GM19372 (cell line): ENCODE data around the gene DNASE1L2.
A peak's percentile ranks its signal among the peaks of the same experiment; 100 is the strongest.
"Not testable (repeated sequence)": the region's sequence is repeated elsewhere in the genome, so short reads cannot be mapped to it uniquely, and the experiment has no call there.

Experiments used
- ATAC-seq: cut with Tn5 transposase; IDR thresholded peaks from one replicate; pipeline ENCODE4 v1.9.1; 2021; ENCODE audit warnings: mild to moderate bottlenecking, low read depth, moderate library complexity; ENCODE audit not compliant: unreplicated experiment

The DNASE1L2 gene

DNA sequence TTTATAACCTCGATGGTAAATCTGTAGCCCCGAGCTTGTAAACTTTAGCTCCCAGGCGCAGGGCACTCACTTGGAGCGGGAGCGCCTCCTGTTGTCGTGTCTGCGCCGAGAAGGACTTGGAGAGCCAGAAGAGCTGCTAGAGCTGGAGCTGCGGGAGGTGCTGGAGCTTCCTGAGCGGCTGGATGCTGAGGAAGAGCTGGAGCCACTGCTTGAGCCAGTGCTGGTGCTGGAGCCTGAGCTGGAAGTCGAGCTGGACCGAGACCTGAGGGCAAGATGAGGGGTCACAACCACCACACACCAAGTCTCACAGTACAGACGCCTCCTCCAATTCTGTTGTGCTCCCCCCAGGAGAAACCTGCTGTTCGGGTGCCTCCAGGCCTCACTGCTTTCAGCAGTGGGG lies 26.8 kb downstream of the DNASE1L2 start:
- ATAC-seq, result not testable (repeated sequence)

DNA sequence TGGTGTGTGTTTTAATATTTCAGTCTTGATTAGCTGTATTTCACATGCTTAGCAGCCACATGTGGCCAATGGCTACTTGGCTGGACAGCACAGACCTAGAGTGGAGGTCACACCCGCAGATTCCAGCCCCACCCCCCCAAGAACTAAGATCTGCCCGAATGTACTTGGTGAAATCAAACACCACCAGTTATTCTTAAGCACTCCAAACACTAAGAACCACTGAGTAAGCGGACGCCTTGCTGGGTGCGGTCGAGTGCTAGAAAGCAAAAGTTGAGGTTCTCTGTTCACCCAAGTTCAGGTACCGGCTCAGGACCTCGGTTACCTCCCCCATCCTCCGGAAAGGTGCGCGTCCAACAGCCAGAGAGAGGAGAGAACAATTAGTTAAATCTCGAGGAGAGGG lies 30.6 kb downstream of the DNASE1L2 start:
- ATAC-seq, result not testable (repeated sequence)

DNA sequence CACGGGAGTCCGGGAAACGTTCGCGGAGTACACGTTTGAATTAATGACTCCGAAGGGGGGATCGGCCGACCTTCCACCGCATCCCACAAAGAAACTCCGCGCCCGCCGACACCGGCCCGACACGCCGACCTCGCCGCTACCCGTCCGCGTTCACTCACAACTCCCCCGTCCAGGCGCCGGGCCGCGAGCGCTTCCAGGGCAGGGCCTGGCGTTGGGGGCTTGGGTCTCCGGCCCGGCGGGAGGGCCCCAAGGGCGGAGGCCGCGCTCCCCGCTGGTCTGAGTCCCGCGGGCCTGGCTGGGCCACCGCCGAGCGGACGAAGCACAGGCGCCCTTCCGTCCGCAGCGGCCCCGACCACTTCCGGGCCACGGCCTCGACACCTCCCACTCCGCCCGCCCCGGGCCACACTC lies 31.3 kb downstream of the DNASE1L2 start:
- ATAC-seq, result peak; percentile 51

DNA sequence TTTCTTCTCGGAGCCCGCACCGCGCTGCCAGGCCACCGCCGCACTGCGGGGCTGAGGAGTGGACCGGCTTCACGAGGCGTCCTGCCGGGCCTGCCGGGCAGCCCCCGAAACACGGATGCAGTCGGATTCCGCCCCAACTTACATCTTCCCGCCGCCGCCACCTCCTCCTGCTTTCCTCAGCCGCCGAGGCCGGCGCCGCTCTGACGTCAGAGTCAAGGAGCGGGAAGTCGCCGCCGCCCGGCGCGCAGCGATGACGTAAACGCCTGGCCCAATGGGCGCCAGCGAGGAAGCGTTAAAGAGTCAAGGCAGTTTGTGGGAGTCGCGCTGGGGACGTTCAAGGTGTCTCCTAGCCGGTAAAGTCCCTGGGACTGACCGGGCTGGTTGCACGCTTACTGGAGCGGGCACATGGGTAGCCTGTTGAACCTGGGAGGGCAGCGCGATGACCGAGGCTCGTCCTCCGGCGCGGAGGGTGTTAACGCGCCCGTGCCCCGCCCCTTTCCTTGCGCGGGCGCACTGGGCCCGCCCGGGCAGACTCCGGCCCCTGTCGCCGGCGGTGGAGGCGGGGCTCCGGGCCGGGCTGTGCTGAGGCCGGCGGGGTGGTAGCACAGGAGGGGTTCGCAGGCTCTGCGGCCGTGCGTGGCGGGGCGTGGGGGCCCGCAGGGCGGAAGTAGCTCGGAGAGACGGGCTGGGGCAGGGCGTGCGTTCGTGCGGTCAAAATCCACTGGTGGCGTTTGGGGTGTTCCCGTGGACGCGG lies 31.8 kb downstream of the DNASE1L2 start, which contains the start of gene RNPS1:
RNPS1 (minus strand) TSS at position 214 of the 754 bp plus-strand sequence. CDS start 3,483 bp downstream, outside the sequence.
- ATAC-seq, result peak; percentile 85

DNA sequence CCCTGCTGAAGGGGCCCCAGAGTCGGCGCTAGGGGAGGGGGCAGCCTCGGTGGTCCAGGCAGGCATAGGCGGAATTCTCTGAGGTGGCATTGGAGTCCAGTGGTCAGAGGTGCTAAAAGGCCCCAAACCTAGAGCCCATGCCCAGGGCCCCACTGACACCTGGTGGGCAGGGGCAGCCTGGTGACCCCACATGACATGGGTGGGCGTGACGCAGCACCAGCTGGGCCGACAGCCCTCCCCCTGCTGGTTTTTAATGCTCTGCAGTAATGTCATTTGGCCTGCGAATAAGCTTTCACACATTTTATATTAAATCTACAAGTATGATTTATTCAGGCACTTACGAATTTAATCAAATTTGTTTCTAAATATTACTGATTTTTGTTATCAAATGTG lies 33.8 kb downstream of the DNASE1L2 start:
- no peak for ATAC-seq

DNA sequence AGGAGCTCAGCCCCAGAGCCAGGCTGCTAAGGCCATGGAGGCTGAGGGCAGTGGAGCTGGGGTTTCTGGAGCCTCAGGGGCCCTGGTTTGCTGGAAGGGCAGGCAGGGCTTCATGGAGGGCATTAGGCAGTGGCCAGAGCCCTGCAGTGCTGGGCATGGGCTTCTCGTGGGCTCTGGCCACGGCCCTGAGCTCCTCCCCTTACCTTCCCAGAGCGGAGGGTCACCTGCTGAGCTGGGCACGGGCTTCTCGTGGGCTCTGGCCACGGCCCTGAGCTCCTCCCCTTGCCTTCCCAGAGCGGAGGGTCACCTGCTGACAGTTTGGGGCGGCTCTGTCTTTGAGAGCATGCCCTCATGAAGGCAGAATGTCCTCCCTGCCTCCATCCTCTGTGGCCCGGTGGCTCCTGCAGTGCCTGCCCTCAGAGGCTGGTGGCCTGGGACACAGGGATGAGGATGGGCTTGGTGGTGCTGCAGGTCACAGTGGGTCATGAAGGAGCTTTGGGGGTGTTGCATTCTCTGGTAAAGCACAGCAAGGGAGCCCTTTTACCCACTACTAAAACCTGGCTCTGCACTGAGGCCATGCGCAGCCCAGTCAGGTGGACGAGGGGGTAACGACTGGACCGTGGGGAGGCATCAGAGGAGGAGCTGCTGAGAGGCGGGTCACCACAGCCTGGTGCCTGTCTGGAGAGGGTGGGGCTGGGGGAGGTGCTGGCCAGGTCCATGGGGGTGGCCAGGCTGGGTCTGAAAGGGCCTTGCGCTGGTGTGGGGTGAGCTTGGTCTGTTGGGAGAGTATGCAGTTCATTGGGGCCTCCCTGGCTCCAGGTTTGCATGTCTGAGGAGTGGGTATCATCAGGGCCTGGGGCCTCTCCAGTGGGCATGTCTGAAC lies 34.6 kb downstream of the DNASE1L2 start:
- ATAC-seq, result no peak

DNA sequence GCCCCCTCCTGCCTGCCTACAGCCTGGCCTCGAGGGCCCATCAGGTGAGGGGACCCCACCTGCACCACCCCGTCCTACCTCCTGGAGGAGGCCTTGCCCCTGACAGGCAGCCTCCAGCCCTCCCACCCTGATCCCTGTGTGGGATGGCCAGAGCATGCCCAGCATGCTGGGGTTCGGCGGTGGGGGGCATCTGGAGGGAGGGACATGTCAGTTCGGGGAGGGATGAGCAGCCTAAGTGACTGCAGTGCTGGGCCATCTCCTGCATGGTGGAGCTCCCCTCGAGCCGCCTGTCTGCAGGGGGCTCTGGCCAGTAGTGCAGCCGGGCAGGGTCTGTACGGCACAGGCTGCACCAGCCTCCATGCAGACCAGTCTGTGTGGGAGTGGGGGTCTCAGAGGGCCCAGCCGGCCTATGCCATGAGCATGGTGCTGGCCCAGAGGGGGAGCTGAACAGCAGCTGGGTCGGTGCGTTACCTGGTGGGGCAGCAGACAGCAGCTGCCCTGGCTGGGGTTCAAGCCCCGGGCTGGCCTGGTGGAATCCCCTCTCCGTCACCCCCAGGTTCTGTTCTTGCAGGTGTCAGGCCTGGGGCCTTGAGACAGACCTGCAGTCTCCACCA lies 35.7 kb downstream of the DNASE1L2 start:
- no peak for ATAC-seq

DNA sequence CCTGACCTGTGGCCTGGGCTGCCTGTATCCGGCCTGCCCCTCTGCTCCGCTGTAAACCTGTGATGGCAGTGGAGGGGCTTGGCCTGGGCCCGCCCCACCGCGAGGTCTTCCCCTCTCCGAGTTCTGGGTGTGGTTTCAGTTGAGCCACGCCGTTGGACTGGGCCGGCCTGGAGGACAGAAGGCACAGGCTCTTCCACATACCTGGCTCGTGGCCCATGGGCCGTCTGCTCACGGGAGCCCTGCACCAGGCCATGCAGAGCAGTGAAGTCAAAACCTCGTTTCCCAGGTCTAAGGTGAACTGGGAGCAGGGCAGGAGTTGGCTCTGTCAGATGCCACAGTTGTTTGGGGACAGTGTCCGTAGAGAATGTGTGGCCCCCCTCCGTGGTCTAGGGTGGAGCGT lies 37.2 kb downstream of the DNASE1L2 start:
- ATAC-seq, result no peak

DNA sequence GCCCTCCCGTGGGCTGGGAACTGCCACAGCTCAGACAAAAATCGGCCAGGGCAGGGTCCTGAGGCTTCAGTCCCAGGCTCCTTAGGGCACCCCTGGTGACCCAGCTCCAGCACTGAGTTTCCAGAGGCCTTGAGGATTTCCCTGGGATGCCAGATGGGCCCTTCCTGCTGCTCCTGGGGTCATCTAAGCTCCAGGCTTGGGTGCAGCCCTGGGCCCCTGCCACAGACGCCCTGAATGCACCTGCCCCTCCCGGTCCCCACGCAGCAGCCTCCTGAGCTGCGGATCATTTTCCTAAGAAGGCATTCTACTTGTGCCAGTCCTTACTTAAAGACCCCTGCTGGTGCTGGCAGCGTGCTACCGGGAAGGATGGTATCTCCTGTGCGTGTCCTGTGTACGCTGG lies 37.7 kb downstream of the DNASE1L2 start:
- no peak for ATAC-seq

DNA sequence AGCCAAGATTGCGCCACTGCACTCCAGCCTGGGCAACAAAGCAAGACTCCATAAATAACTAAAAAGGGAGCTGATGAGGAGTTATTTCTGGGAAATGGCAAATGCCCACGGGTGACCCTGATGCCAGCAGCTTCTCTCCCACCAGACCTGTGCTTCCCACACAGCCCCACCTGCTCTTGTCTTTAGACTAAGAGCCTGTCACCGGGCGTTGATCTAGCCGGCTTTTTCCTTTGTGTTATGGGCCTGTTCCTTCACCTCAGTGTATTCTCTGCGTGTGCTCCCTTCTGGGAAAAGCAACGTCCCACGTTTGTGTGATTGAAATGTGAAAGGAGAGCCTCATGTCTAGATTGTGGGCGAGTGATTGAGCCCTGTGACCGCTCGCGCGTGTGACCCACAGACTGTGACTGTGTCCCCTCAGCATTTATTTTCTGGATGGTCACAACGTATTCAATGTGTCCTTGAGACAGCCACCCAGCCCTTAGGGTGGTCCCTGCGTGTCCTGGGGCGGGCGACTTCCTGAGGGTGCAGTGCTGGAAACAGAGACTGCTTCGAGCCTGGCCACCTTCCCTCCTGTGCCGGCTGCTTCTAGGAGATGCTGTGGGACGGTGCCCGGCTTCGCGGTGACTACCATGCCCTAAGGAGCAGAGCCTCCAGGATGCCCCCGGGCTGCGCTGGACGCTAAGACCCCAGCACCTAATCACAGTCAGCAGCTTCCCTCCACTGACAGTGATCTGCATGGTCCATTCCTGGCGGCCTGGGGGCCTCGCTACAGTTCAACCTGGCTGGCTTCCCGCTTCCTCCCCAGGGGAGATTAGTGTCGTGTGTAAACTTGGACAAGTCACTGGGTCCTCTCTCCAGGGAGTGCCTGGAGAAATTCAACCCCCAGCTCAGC lies 39.5 kb downstream of the DNASE1L2 start:
- ATAC-seq, result no peak

DNA sequence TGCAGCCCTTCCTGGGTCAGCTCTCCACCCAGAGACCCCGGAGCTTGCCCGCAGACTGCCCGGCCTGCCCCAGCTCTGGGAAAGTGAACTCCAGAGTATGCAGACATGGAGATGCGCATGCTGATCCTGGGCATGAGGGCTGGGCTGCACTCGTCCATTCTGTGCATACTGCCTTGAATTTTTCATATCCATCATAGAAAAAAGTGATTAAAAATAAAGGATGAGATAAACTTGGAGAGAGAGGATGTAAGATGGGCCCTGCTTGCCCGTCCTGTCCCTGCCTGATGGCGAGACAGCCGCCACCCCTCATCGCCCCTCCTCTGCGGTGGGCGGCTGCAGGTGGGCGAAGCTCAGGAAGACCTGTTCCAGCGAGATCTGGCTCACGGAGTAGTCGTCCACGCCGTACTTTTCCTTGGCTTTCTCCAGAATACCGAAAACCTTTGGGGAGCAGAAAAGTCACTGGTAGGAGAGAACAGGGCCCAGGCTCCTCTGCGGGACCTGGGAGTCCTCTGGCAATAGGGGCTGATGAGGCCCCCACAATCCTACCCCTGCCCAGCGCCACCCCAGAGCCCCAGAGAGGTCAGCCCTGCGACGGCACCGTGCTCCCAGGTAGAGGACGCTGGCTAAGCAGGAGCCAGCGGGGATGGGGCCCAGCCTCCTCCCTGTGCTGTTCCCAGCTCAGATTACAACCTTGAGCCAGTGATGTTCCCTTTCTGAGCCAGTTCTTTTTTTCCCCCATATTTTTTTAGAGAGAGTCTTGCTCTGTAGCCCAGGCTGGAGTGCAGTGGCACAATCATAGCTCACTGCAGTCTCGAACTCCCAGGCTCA lies 40.3 kb downstream of the DNASE1L2 start:
- no peak for ATAC-seq

DNA sequence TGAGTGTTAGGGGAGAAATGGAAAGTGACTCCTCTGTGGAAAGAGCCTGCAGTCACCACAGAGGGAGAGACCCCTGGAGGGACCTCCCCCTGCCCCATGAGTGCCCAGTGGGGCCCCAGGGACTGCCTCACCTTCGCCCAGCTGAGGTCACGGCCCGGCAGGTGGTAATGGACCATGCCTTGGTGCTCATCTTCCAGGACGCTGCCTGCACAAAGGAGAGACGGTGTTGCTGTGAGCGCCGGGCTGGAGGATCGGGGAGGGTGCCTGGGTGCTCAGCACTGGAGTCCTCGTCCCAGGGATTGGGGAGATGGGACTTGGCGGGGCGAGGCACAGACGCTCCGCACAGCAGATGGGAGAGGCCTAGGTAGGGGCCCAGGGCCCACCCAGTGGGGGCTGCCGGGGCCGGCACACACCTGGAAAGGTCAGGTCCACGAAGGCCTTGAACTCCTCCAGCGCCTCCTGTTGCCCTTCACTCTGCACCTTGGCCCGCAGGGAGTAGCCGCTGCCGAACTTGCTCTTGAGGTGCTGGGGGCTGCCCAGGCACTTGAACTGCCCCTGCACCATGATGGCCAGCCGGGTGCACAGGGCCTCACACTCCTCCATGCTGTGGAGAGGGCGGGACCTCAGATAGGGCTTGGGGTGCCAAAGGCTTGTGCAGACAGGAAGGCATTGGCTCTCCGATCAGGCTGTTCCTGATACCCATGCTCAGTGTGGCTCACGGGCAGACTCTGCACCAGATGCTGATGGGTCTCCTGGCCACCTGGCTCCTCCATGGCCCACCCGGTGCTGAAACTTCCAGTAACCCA lies 41.4 kb downstream of the DNASE1L2 start:
- ATAC-seq, result no peak

DNA sequence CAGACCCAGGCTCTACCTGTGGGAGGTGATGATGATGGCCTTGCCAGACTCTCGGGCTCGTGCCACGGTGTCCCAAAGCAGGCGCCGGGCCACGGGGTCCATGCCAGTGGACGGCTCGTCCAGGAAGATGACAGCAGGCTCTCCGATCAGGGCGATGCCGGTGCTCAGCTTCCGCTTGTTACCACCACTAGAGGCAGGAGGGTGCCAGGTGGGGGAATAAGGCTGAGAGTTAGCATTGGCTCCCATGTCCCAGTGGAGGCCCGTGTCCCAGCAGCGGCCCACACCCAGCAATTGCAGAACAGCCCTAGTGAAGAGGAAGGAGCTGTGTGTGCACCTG lies 42.0 kb downstream of the DNASE1L2 start:
- ATAC-seq, result no peak

DNA sequence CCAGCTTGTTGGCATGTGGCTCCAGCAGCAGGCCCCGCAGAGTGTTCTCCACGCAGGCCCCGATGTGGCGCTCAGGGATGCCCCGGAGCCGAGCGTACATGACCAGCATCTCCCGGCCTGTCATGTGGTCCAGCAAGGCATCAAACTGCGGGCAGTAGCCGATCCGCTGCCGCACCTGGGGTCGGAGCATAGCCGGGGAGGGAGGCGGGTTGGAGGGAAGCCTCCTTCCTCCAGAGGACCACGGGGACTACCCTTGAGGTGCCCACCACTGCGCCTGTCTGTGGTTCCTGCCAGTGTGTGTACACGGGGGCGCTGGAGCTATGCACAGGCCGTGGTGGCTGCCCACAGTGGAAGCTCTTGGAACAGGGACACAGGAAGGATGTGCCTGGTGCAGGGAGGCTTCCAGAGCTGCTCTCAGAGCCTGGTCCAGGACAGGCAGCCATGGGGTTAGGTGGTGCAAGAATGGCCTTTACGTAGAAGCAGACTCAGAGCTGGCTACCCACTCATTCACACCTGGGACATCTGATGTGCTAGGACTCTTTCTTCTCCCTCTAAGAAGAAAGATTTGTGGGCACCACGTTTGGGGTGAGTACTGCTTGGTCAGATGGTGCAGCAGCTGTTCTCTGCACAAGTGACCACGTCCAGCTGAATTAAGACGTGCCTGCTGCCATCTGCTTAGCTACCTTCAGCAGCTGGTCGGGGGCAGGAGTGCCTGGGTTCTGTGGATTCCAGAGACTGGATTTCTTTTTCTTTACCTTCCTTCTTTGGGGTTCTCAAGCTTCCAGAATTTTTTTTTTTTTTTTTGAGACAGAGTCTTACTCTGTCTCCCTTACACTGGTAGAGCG lies 42.9 kb downstream of the DNASE1L2 start:
- no peak for ATAC-seq

DNA sequence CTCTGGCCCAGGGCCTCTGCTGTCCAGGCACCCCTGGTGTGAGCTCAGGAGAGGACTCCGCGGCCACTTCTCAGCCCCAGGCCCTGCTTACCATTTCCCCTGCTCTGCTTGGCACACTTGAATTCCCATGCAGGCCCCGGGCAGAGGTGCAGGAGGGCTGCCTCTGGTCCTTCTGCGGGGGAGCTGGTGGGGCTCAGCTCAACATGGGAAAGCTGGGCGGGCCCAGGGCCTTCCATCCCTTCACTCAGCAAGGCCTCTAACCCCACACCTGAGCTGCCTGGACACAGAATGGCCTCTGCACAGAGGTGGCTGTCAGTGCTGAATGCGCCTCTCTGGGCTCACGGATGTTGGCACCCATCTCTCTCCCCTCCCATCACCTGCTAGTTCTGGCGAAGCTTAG lies 44.2 kb downstream of the DNASE1L2 start:
- ATAC-seq, result no peak

DNA sequence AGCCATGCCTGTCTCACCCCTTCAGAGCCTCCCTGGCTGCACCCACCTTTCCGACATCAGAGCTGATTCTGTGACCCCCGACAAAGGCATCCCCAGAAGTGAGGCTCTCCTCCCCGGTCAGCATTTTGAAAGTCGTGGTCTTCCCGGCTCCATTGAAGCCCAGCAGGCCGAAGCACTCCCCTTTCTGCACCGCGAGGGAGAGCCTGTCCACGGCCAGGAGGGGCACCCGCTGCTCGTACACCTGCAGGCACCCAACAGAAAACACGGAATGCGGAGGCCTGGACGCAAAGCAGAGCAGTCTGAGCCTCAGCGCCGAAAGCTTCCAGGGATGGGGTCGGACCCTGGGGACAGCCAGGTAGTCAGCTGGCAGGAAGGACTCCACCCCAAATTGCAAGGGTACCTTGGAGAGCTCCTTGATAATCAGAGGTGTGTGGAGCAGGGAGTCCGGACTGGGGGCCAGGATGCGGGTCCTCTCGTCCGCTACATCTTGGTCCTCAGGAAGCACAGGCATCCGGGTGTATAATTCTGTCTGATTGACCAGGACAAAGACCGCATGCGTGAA lies 44.8 kb downstream of the DNASE1L2 start:
- no peak for ATAC-seq

DNA sequence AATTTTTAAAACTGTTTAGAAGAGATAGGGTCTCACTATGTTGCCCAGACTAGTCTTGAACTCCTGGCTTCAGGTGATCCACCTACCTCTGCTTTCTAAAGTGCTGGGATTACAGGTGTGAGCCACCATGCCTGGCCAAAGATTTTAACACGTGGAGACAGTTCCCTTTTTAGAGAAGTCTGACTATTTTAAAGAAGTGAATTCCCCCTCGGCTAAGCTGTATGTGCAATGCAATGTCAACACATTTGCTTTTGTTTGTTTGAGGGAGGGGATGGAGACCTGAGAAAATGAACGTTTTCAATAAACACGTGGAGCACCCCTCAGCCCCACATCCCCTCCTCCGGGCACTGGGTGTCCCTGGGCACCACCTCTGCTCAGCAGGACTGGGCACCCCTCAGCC lies 46.0 kb downstream of the DNASE1L2 start:
- no peak for ATAC-seq
